H9 (cell line): ENCODE measurements around the gene DNAH8. TPM values are rescaled to one million over a fixed set of nuclear protein-coding genes. Genes with fewer than 3 reads are reported as not detected.

Experiments used
- DNase-seq: peaks from one replicate; pipeline ENCODE4 v3.0.0-alpha.2; 2017
- H2AFZ ChIP-seq: one replicate; pipeline ENCODE4 v1.6.1; 2013; ENCODE audit warnings: mild to moderate bottlenecking, low read length, control low read depth, moderate library complexity
- H2AK5ac ChIP-seq: 2 replicates; pipeline ENCODE4 v1.6.1; 2013; ENCODE audit warnings: low read length, control low read depth, mixed read lengths; ENCODE audit not compliant: insufficient read length
- H2BK120ac ChIP-seq: one replicate; pipeline ENCODE4 v1.6.1; 2013; ENCODE audit warnings: low read depth, mild to moderate bottlenecking, low read length, control low read depth, inconsistent platforms; ENCODE audit not compliant: poor library complexity, severe bottlenecking
- H2BK12ac ChIP-seq: 2 replicates; pipeline ENCODE4 v1.6.1; 2013; ENCODE audit warnings: low read length, control low read depth, mixed read lengths, low read depth; ENCODE audit not compliant: insufficient read length
- H2BK15ac ChIP-seq: 2 replicates; pipeline ENCODE4 v1.6.1; 2013; ENCODE audit warnings: low read depth, low read length, control low read depth
- H2BK20ac ChIP-seq: one replicate; pipeline ENCODE4 v1.6.1; 2013; ENCODE audit warnings: low read depth, mild to moderate bottlenecking, low read length, control low read depth, inconsistent platforms; ENCODE audit not compliant: poor library complexity, severe bottlenecking
- H2BK5ac ChIP-seq: 2 replicates; pipeline ENCODE4 v1.6.1; 2013; ENCODE audit warnings: low read length, control low read depth, mixed read lengths; ENCODE audit not compliant: insufficient read length
- H3K14ac ChIP-seq: 2 replicates; pipeline ENCODE4 v1.6.1; 2013; ENCODE audit warnings: low read length, control low read depth; ENCODE audit not compliant: insufficient read depth
- H3K18ac ChIP-seq: 2 replicates; pipeline ENCODE4 v1.6.1; 2013; ENCODE audit warnings: low read depth, mild to moderate bottlenecking, mixed read lengths, low read length, control low read depth; ENCODE audit not compliant: insufficient read length
- H3K23ac ChIP-seq: 2 replicates; pipeline ENCODE4 v1.6.1; 2013; ENCODE audit warnings: low read length, control low read depth, mixed read lengths, low read depth; ENCODE audit not compliant: insufficient read length
- H3K23me2 ChIP-seq: 2 replicates; pipeline ENCODE4 v1.6.1; 2013; ENCODE audit warnings: low read depth, mild to moderate bottlenecking, mixed read lengths, low read length, control low read depth; ENCODE audit not compliant: insufficient read length, poor library complexity, severe bottlenecking
- H3K27ac ChIP-seq: 2 replicates; pipeline ENCODE4 v1.5.1; 2013; ENCODE audit warnings: low read length, control low read depth, mixed read lengths, low read depth; ENCODE audit not compliant: insufficient read length
- H3K27me3 ChIP-seq: 2 replicates; pipeline ENCODE4 v1.6.1; 2013; ENCODE audit warnings: low read length, control low read depth, inconsistent platforms; ENCODE audit not compliant: insufficient read depth
- H3K4ac ChIP-seq: 2 replicates; pipeline ENCODE4 v1.6.1; 2013; ENCODE audit warnings: low read depth, mild to moderate bottlenecking, control low read depth, inconsistent platforms, low read length, moderate library complexity
- H3K4me1 ChIP-seq: 2 replicates; pipeline ENCODE4 v1.6.1; 2013; ENCODE audit warnings: low read length, control low read depth, inconsistent platforms; ENCODE audit not compliant: insufficient read depth
- H3K4me2 ChIP-seq: 2 replicates; pipeline ENCODE4 v1.6.1; 2013; ENCODE audit warnings: low read length, control low read depth, mixed read lengths; ENCODE audit not compliant: insufficient read length, insufficient read depth
- H3K56ac ChIP-seq: 2 replicates; pipeline ENCODE4 v1.6.1; 2013; ENCODE audit warnings: low read depth, mild to moderate bottlenecking, mixed read lengths, low read length, control low read depth; ENCODE audit not compliant: insufficient read length
- H3K79me1 ChIP-seq: 2 replicates; pipeline ENCODE4 v1.6.1; 2013; ENCODE audit warnings: low read depth, mild to moderate bottlenecking, moderate library complexity, low read length, control low read depth, inconsistent platforms; ENCODE audit not compliant: insufficient read depth, poor library complexity, severe bottlenecking
- H3K79me2 ChIP-seq: 2 replicates; pipeline ENCODE4 v1.6.1; 2013; ENCODE audit warnings: low read length, control low read depth, inconsistent platforms; ENCODE audit not compliant: insufficient read depth
- H3K9ac ChIP-seq: 2 replicates; pipeline ENCODE4 v1.6.1; 2013; ENCODE audit warnings: low read length, control low read depth, mixed read lengths; ENCODE audit not compliant: insufficient read length; ENCODE audit errors: extremely low read depth
- H3K9me3 ChIP-seq: one replicate; pipeline ENCODE4 v1.6.1; 2013; ENCODE audit warnings: low read depth, low read length, inconsistent platforms; ENCODE audit not compliant: control insufficient read depth
- H3T11ph ChIP-seq: one replicate; pipeline ENCODE4 v1.6.1; 2013; ENCODE audit warnings: mild to moderate bottlenecking, low read length, control low read depth, inconsistent platforms
- H4K20me1 ChIP-seq: one replicate; pipeline ENCODE4 v1.6.1; 2013; ENCODE audit not compliant: control insufficient read depth, insufficient read length, insufficient read depth
- H4K5ac ChIP-seq: 2 replicates; pipeline ENCODE4 v1.6.1; 2013; ENCODE audit warnings: low read depth, mild to moderate bottlenecking, mixed read lengths, low read length, control low read depth; ENCODE audit not compliant: insufficient read length
- H4K8ac ChIP-seq: replicated peaks from 2 replicates; pipeline ENCODE4 v1.6.1; 2013; ENCODE audit warnings: low read length, control low read depth, mixed read lengths, low read depth; ENCODE audit not compliant: insufficient read length
- H4K91ac ChIP-seq: 2 replicates; pipeline ENCODE4 v1.6.1; 2013; ENCODE audit warnings: low read depth, mild to moderate bottlenecking, moderate library complexity, mixed read lengths, low read length, control low read depth; ENCODE audit not compliant: insufficient read length
- H3K27ac Mint-ChIP-seq, 3 experiments: 2 replicates in 2 of 3; 3 replicates in 1 of 3; pipeline ENCODE4 v1.8.0; 2020 to 2021; ENCODE audit warnings: mixed read lengths in 3 of 3, mild to moderate bottlenecking in 1 of 3, moderate library complexity in 1 of 3
- H3K27me3 Mint-ChIP-seq: 2 replicates; pipeline ENCODE4 v1.8.0; 2021; ENCODE audit warnings: low read depth, mild to moderate bottlenecking, moderate library complexity, mixed read lengths
- H3K36me3 Mint-ChIP-seq, 3 experiments: 2 replicates in 2 of 3; 3 replicates in 1 of 3; pipeline ENCODE4 v1.8.0; 2020 to 2021; ENCODE audit warnings: low read depth in 3 of 3, mixed read lengths in 3 of 3; ENCODE audit not compliant: insufficient read depth in 1 of 3
- H3K4me1 Mint-ChIP-seq, 2 experiments: 2 replicates each; pipeline ENCODE4 v1.8.0; 2020; ENCODE audit warnings: mixed read lengths in 2 of 2
- H3K4me3 Mint-ChIP-seq, 2 experiments: 2 replicates in 1 of 2; 3 replicates in 1 of 2; pipeline ENCODE4 v1.8.0; 2020 to 2021; ENCODE audit warnings: mild to moderate bottlenecking in 2 of 2, mixed read lengths in 2 of 2, moderate library complexity in 1 of 2
- H3K9me3 Mint-ChIP-seq, 2 experiments: 2 replicates in 1 of 2; 3 replicates in 1 of 2; pipeline ENCODE4 v1.8.0; 2020; ENCODE audit warnings: mild to moderate bottlenecking in 2 of 2, mixed read lengths in 2 of 2, moderate library complexity in 1 of 2
- WGBS: extraction: QIAGEN DNeasy Blood & Tissue Kit; methylation state at CpG from one replicate; pipeline ENCODE4 v1.1.7; 2013; ENCODE audit warnings: missing lambda C conversion rate, low lambda C conversion rate, mixed read lengths; ENCODE audit not compliant: insufficient read length; ENCODE audit errors: extremely low coverage; 5-methylcytosine and 5-hydroxymethylcytosine counted together
- total RNA-seq: library from RNA; stranded (reverse); gene quantifications from 2 replicates; pipeline ENCODE4 v1.2.1, GENCODE V29; 2021
- TF ChIP-seq, protein P1 (sequence below): fragments of 200-600 bp; sonication (generic); conservative IDR thresholded peaks from 3 replicates; pipeline ENCODE4 v1.8.0; 2021; ENCODE audit warnings: antibody characterized with exemption, mild to moderate bottlenecking

The DNAH8 gene
- total RNA-seq, 1 experiment from 2014 or later = not detected

DNA sequence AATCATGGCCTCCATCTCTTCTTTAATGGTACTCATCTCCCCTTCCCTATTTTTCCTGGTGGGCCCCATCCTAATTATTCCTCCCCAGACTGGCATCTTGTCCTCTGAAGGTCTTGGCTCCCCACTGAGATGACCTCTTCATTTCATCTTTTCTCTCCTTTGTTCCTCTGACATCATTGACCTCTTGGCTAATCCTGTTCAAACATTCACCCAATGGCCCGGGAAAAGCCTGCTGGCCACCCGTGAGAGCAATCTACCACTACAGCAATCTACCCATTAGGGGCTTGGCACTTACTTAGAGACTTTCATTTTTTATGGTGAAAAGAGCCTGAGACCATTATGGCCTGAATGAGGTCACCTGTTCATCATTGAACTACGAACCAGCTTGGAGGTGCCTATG, 130.8 kb downstream of the DNAH8 start:
- Mint-ChIP-seq H3K27me3 (0 out of 2 replicates have a peak, but pooled peaks cover 1% of the 10 kb centered on the region), H3K27ac (no peak overlapping the region), H3K36me3 (no peaks in the 10 kb centered on the region; a peak in 1 of 7 replicates), H3K9me3 (no peaks in the 10 kb centered on the region), H3K4me3 (no peak overlapping the region), H3K4me1 (peaks cover 7 to 13% of the 10 kb centered on the region in 2 experiments)
- no peaks in the 10 kb centered on the region for H3K4me1 ChIP-seq
- no peak overlapping the region for H2BK20ac ChIP-seq
- no peak overlapping the region for H3T11ph ChIP-seq
- H3K14ac ChIP-seq = no peak overlapping the region
- no peak overlapping the region for H4K5ac ChIP-seq
- no peak overlapping the region for H3K9ac ChIP-seq
- H3K23me2 ChIP-seq = no peaks in the 10 kb centered on the region
- no peak overlapping the region for H3K56ac ChIP-seq
- no CpG with 5 or more reads among the region's 3 CpGs for WGBS
- no peak overlapping the region for H3K4me2 ChIP-seq
- no peak overlapping the region for H2AFZ ChIP-seq
- H3K27ac ChIP-seq = no peak overlapping the region
- H2BK120ac ChIP-seq = no peak overlapping the region
- no peaks in the 10 kb centered on the region for H3K79me2 ChIP-seq
- H3K18ac ChIP-seq = no peak overlapping the region
- no peak overlapping the region for H3K4ac ChIP-seq
- no peak overlapping the region for H3K23ac ChIP-seq
- no peaks in the 10 kb centered on the region for H3K79me1 ChIP-seq
- no peak for DNase-seq
- no peak overlapping the region for H2BK5ac ChIP-seq
- no peaks in the 10 kb centered on the region for H3K27me3 ChIP-seq
- no peak overlapping the region for H2BK12ac ChIP-seq
- H2AK5ac ChIP-seq = no peak overlapping the region
- H3K9me3 ChIP-seq = no peaks in the 10 kb centered on the region
- H4K8ac ChIP-seq = no peak overlapping the region
- H4K20me1 ChIP-seq = no peaks in the 10 kb centered on the region
- no peak overlapping the region for H4K91ac ChIP-seq
- H2BK15ac ChIP-seq = no peak overlapping the region
- TF ChIP-seq, protein P1, sequence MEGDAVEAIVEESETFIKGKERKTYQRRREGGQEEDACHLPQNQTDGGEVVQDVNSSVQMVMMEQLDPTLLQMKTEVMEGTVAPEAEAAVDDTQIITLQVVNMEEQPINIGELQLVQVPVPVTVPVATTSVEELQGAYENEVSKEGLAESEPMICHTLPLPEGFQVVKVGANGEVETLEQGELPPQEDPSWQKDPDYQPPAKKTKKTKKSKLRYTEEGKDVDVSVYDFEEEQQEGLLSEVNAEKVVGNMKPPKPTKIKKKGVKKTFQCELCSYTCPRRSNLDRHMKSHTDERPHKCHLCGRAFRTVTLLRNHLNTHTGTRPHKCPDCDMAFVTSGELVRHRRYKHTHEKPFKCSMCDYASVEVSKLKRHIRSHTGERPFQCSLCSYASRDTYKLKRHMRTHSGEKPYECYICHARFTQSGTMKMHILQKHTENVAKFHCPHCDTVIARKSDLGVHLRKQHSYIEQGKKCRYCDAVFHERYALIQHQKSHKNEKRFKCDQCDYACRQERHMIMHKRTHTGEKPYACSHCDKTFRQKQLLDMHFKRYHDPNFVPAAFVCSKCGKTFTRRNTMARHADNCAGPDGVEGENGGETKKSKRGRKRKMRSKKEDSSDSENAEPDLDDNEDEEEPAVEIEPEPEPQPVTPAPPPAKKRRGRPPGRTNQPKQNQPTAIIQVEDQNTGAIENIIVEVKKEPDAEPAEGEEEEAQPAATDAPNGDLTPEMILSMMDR = no peak
